ENCODE measurements around the gene BIRC5. TPM values are rescaled to one million over a fixed set of nuclear protein-coding genes. Genes with fewer than 3 reads are reported as not detected.

BIRC5 gene
- total RNA-seq, 4 donors from 2014 or later: 1.2 to 7.9 (median 3.6) TPM

GRCh38 chr17:78248051-78248914, 34.2 kb downstream of the BIRC5 start:
- intact Hi-C loops (cut with DNase I; ENCODE audit: low total_unique reads): no loop called here
- H3K4me3 ChIP-seq: no peak overlapping the region
- peak overlapping the region in 1 of 4 donors; percentile 8 for H3K27ac ChIP-seq

GRCh38 chr17:78249074-78249817, 35.2 kb downstream of the BIRC5 start:
- no peak for DNase-seq
- Histone ChIP-seq H3K4me3 (no peak overlapping the region), H3K4me1 (peaks cover 0 to 30% (median 24%) of the 10 kb centered on the region in 4 donors), H3K9me3 (no peaks in the 10 kb centered on the region), H3K27me3 (peaks cover 3% of the 10 kb centered on the region), H3K36me3 (no peaks in the 10 kb centered on the region), H3K27ac (no peak overlapping the region)
- intact Hi-C loops (cut with DNase I; ENCODE audit: low total_unique reads): no loop called here
- in situ Hi-C loops (cut with MboI; ENCODE audit: low pct_ligation_motif_present in 1 of 4, low pct_unique_long_range_greater_than_20kb in 1 of 4, low sequenced_read_pairs in 3 of 4): loop anchor here in 3 of 4 donors (10.0 kb wide), 2 partner anchors 134 to 144 kb away; no protein-coding TSS in a partner anchor
- TF ChIP-seq POLR2AphosphoS5 (IDR thresholded peaks at IDR 0.05) (no peak), EP300 (IDR thresholded peaks at IDR 0.05; ENCODE audit: low read depth) (no peak), CTCF (IDR thresholded peaks at IDR 0.05) (no peak), POLR2A (IDR thresholded peaks at IDR 0.05) (no peak)
- WGBS, 2 donors (ENCODE audit: low coverage in 1 of 2): 80% methylated on average over 11 of the region's 16 CpGs; no CpG with 5 or more reads in 1 of the 2 donors

More at GRCh38 chr17:78248051-78248914, 34.2 kb downstream of the BIRC5 start:
- DNase-seq: no peak
- Histone ChIP-seq H3K9me3 (no peaks in the 10 kb centered on the region), H3K4me1 (peaks cover 0 to 24% (median 19%) of the 10 kb centered on the region in 4 donors), H3K27me3 (peaks cover 3% of the 10 kb centered on the region), H3K36me3 (no peaks in the 10 kb centered on the region)
- 67 to 79% methylated on average over 1 to 30 of the region's 30 CpGs for WGBS, 2 donors (ENCODE audit: low coverage in 1 of 2)
- in situ Hi-C loops (cut with MboI; ENCODE audit: low pct_ligation_motif_present in 1 of 4, low pct_unique_long_range_greater_than_20kb in 1 of 4, low sequenced_read_pairs in 3 of 4): loop anchor here in 3 of 4 donors (10.0 kb wide), 2 partner anchors 133 to 143 kb away; no protein-coding TSS in a partner anchor
- TF ChIP-seq POLR2AphosphoS5 (IDR thresholded peaks at IDR 0.05) (no peak), CTCF (IDR thresholded peaks at IDR 0.05) (no peak), POLR2A (IDR thresholded peaks at IDR 0.05) (no peak), EP300 (IDR thresholded peaks at IDR 0.05; ENCODE audit: low read depth) (no peak)

- no peak for TF ChIP-seq POLR2A (IDR thresholded peaks at IDR 0.05)
- TF ChIP-seq EP300 (IDR thresholded peaks at IDR 0.05; ENCODE audit: low read depth): no peak
- TF ChIP-seq CTCF (IDR thresholded peaks at IDR 0.05): no peak
- TF ChIP-seq POLR2AphosphoS5 (IDR thresholded peaks at IDR 0.05): no peak
- intact Hi-C loops (cut with DNase I; ENCODE audit: low total_unique reads): loop anchor here (10.0 kb wide), 1 partner anchor 135 kb away; no protein-coding TSS in a partner anchor
- H3K36me3 ChIP-seq: no peaks in the 10 kb centered on the region
- no peak overlapping the region for H3K27ac ChIP-seq
- H3K4me1 ChIP-seq: peaks cover 0 to 30% (median 24%) of the 10 kb centered on the region in 4 donors
- peaks cover 3% of the 10 kb centered on the region for H3K27me3 ChIP-seq
- WGBS, 2 donors (ENCODE audit: low coverage in 1 of 2): 77% methylated on average over 18 of the region's 20 CpGs; no CpG with 5 or more reads in 1 of the 2 donors
- H3K9me3 ChIP-seq: no peaks in the 10 kb centered on the region
- no peak for DNase-seq
- in situ Hi-C loops (cut with MboI; ENCODE audit: low pct_ligation_motif_present in 1 of 4, low pct_unique_long_range_greater_than_20kb in 1 of 4, low sequenced_read_pairs in 3 of 4): loop anchor here in 3 of 4 donors (10.0 kb wide), 2 partner anchors 135 to 145 kb away; no protein-coding TSS in a partner anchor
- no peak overlapping the region for H3K4me3 ChIP-seq
These were observed 36.1 kb downstream of the BIRC5 start for GRCh38 chr17:78249818-78250806.
